CD4-positive, alpha-beta T cell (primary cell): ENCODE data around the gene PDLIM3. TPM values are rescaled to one million over a fixed set of nuclear protein-coding genes. Genes with fewer than 3 reads are reported as not detected.
"Not testable (repeated sequence)": the region's sequence is repeated elsewhere in the genome, so short reads cannot be mapped to it uniquely, and the experiment has no call there.

Source experiments
- ATAC-seq: fragments of 200-7000 bp; cut with Tn5 transposase; one replicate; pipeline ENCODE4 v1.10.0; 2022; ENCODE audit warnings: mild to moderate bottlenecking; ENCODE audit not compliant: poor library complexity
- CTCF ChIA-PET: fragments of 350-600 bp; sonication (Branson Sonifier 250); formaldehyde crosslinking; loops from one replicate; lab custom pipeline; 2021; ENCODE audit warnings: antibody characterized with exemption, inconsistent platforms; lab: Charles Lee
- POLR2A ChIA-PET: fragments of 350-600 bp; sonication (Branson Sonifier 250); formaldehyde crosslinking; loops from one replicate; lab custom pipeline; 2021; ENCODE audit warnings: antibody characterized with exemption, inconsistent platforms; lab: Charles Lee
- DNase-seq, 14 experiments: peaks; one replicate each; pipeline ENCODE4 v3.0.0-alpha.2; 2013 to 2020; ENCODE audit warnings: mixed read lengths in 2 of 14
- H3K27ac ChIP-seq, 2 donors: one replicate each; pipeline versions ENCODE4 v1.5.1 to v1.7.0; 2013; ENCODE audit warnings: low read length in 2 of 2, low read depth in 1 of 2, mild to moderate bottlenecking in 1 of 2
- H3K27me3 ChIP-seq, 2 experiments: 1 replicate in 1 of 2; 2 replicates in 1 of 2; pipeline versions ENCODE4 v1.6.1 to v1.7.0; 2013; ENCODE audit warnings: low read length in 2 of 2, control low read depth in 1 of 2, mild to moderate bottlenecking in 1 of 2, moderate library complexity in 1 of 2; ENCODE audit not compliant: insufficient read depth in 2 of 2, control insufficient read depth in 1 of 2
- H3K36me3 ChIP-seq: one replicate; pipeline ENCODE4 v1.6.1; 2013; ENCODE audit warnings: low read length, control low read depth; ENCODE audit not compliant: insufficient read depth
- H3K4me1 ChIP-seq: one replicate; pipeline ENCODE4 v1.6.1; 2013; ENCODE audit warnings: low read length, control low read depth; ENCODE audit not compliant: insufficient read depth
- H3K4me3 ChIP-seq: one replicate; pipeline ENCODE4 v1.5.1; 2013; ENCODE audit warnings: mild to moderate bottlenecking, low read length, moderate library complexity
- H3K9me3 ChIP-seq, 2 experiments: 1 replicate in 1 of 2; 2 replicates in 1 of 2; pipeline versions ENCODE4 v1.6.1 to v1.7.0; 2013; ENCODE audit warnings: low read length in 2 of 2, mild to moderate bottlenecking in 2 of 2, control low read depth in 1 of 2, moderate library complexity in 1 of 2; ENCODE audit not compliant: control insufficient read depth in 1 of 2, insufficient read depth in 1 of 2
- H3K27ac Mint-ChIP-seq: one replicate; pipeline ENCODE4 v1.8.0; 2020; ENCODE audit warnings: mixed read lengths
- H3K27me3 Mint-ChIP-seq: one replicate; pipeline ENCODE4 v1.8.0; 2021; ENCODE audit warnings: mixed read lengths
- H3K36me3 Mint-ChIP-seq: one replicate; pipeline ENCODE4 v1.8.0; 2021; ENCODE audit warnings: low read depth, mixed read lengths
- H3K4me1 Mint-ChIP-seq: one replicate; pipeline ENCODE4 v1.8.0; 2021; ENCODE audit warnings: low read depth, mixed read lengths
- H3K4me3 Mint-ChIP-seq: one replicate; pipeline ENCODE4 v1.8.0; 2020; ENCODE audit warnings: mild to moderate bottlenecking, mixed read lengths
- H3K9me3 Mint-ChIP-seq: one replicate; pipeline ENCODE4 v1.8.0; 2020; ENCODE audit warnings: mixed read lengths
- CTCF ChIP-seq: fragments of 200-600 bp; IDR thresholded peaks from one replicate; pipeline ENCODE4 v1.8.0; 2022; ENCODE audit warnings: antibody characterized with exemption, mild to moderate bottlenecking
- intact Hi-C, 2 experiments: fragments of 100-400 bp; cut with DNase I in 1 of 2; cut with micrococcal nuclease in 1 of 2; formaldehyde crosslinking; loops; one replicate each; pipeline versions ENCODE4 v1.15.1 to v1.9.0; 2023 to 2025; cut with DNase I, micrococcal nuclease
- total RNA-seq, 174 experiments: library from RNA in 2 of 174; stranded (reverse) in 2 of 174; gene quantifications; one replicate each; pipeline ENCODE4 v1.2.3 and lab custom pipeline; 2021 to 2026

Gene PDLIM3
- total RNA-seq, 2 experiments from 2014 or later = not detected

DNA sequence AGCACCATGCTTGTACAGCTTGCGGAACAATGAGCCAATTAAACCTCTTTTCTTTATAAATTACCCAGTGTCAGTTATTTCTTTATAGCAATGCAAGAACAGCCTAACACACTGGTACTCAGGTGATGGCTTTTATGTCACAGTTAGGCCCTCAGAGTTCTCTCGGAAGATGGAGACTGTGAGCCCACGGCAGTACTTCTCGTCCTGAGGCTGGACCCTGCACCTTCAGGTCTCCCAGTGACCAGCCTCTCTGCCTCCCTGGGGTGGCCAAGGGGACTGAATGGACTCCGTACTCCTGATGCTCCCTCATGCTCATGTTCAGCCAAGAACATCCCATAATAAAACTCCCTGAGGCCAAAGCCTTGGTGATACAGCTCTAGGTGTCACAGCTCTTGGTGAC lies 25.0 kb upstream of the PDLIM3 start:
- peaks cover 0 to 6% of the 10 kb centered on the region in 2 experiments for H3K27me3 ChIP-seq
- CTCF ChIA-PET = no interaction called here
- POLR2A ChIA-PET = interaction anchor here (0.7 kb wide), 1 partner anchor 8 kb away, joined by 4 read pairs; no protein-coding TSS in a partner anchor

GRCh38 chr4:185559915-185560281 lies 24.6 kb upstream of the PDLIM3 start:
- POLR2A ChIA-PET = no interaction called here
- no peak for TF ChIP-seq CTCF
- H3K4me3 ChIP-seq = no peak overlapping the region
- ATAC-seq = no peak
- H3K9me3 ChIP-seq = peaks cover 0 to 2% of the 10 kb centered on the region in 2 experiments
- H3K27me3 ChIP-seq = peaks cover 0 to 9% of the 10 kb centered on the region in 2 experiments
- H3K36me3 ChIP-seq = no peaks in the 10 kb centered on the region
- Mint-ChIP-seq H3K9me3 (peaks cover 4% of the 10 kb centered on the region), H3K27ac (no peak overlapping the region), H3K36me3 (no peaks in the 10 kb centered on the region), H3K4me1 (no peaks in the 10 kb centered on the region), H3K4me3 (no peak overlapping the region), H3K27me3 (peaks cover 67% of the 10 kb centered on the region)
- DNase-seq = no peak
- no peak overlapping the region for H3K27ac ChIP-seq
- no peaks in the 10 kb centered on the region for H3K4me1 ChIP-seq
- intact Hi-C loops = no loop called here
- CTCF ChIA-PET = no interaction called here

More for the DNA sequence above, 25.0 kb upstream of the PDLIM3 start:
- Histone ChIP-seq H3K4me1 (no peaks in the 10 kb centered on the region), H3K27ac (no peak overlapping the region), H3K36me3 (no peaks in the 10 kb centered on the region), H3K4me3 (no peak overlapping the region), H3K9me3 (peaks cover 0 to 3% of the 10 kb centered on the region in 2 experiments)
- Mint-ChIP-seq H3K4me1 (no peaks in the 10 kb centered on the region), H3K27me3 (peaks cover 65% of the 10 kb centered on the region), H3K36me3 (no peaks in the 10 kb centered on the region), H3K4me3 (no peak overlapping the region), H3K27ac (no peak overlapping the region), H3K9me3 (peaks cover 4% of the 10 kb centered on the region)
- intact Hi-C loops = no loop called here
- DNase-seq (no peak), ATAC-seq (no peak)
- no peak for TF ChIP-seq CTCF

GRCh38 chr4:185559251-185559914 lies 24.1 kb upstream of the PDLIM3 start:
- H3K4me1 ChIP-seq, H3K36me3 Mint-ChIP-seq, H3K27ac Mint-ChIP-seq, H3K27ac ChIP-seq, H3K36me3 ChIP-seq, H3K9me3 Mint-ChIP-seq, ATAC-seq, H3K4me3 Mint-ChIP-seq, CTCF ChIA-PET, H3K4me3 ChIP-seq, H3K9me3 ChIP-seq, H3K27me3 ChIP-seq, intact Hi-C loops, DNase-seq, H3K4me1 Mint-ChIP-seq, POLR2A ChIA-PET: not testable (repeated sequence)
- peaks cover 64% of the 10 kb centered on the region for H3K27me3 Mint-ChIP-seq
